Kidney (tissue), 14 donors: Measurements from ENCODE around the gene C2CD4D. TPM values are rescaled to one million over a fixed set of nuclear protein-coding genes. Genes with fewer than 3 reads are reported as not detected.

Source experiments
- DNase-seq, 5 donors: peaks; one replicate each; pipeline ENCODE4 v3.0.0-alpha.2; 2013 to 2020
- FAIRE-seq: peaks from 2 replicates; lab custom pipeline; 2012; peaks lifted over from hg19 to GRCh38; lab: Jason Lieb, UNC
- H3K27ac ChIP-seq, 2 donors: one replicate each; pipeline ENCODE4 v1.7.0; 2013; ENCODE audit warnings: low read depth in 2 of 2, low read length in 2 of 2, inconsistent platforms in 1 of 2
- H3K27me3 ChIP-seq: one replicate; pipeline ENCODE4 v1.7.1; 2013; ENCODE audit warnings: low read length, inconsistent platforms; ENCODE audit not compliant: control insufficient read depth, insufficient read depth
- H3K36me3 ChIP-seq, 3 donors: one replicate each; pipeline versions ENCODE4 v1.7.0 to v1.7.1; 2013; ENCODE audit warnings: low read length in 3 of 3, control low read depth in 1 of 3, inconsistent platforms in 1 of 3; ENCODE audit not compliant: insufficient read depth in 3 of 3, control insufficient read depth in 2 of 3
- H3K4me1 ChIP-seq, 3 donors: one replicate each; pipeline versions ENCODE4 v1.7.0 to v1.7.1; 2013; ENCODE audit warnings: low read length in 3 of 3, inconsistent platforms in 1 of 3, low read depth in 1 of 3; ENCODE audit not compliant: control insufficient read depth in 2 of 3, insufficient read depth in 2 of 3
- H3K4me3 ChIP-seq, 3 donors: one replicate each; pipeline versions ENCODE4 v1.7.0 to v1.8.1; 2013; ENCODE audit warnings: low read length in 3 of 3, control low read depth in 1 of 3, inconsistent platforms in 1 of 3
- H3K9ac ChIP-seq, 3 donors: one replicate each; pipeline versions ENCODE4 v1.7.0 to v1.7.1; 2013; ENCODE audit warnings: low read length in 3 of 3, control low read depth in 1 of 3, inconsistent platforms in 1 of 3
- H3K9me3 ChIP-seq, 3 donors: one replicate each; pipeline versions ENCODE4 v1.7.0 to v1.7.1; 2013; ENCODE audit warnings: low read length in 3 of 3, control low read depth in 1 of 3, inconsistent platforms in 1 of 3; ENCODE audit not compliant: control insufficient read depth in 2 of 3, insufficient read depth in 1 of 3
- CTCF ChIP-seq: IDR thresholded peaks from 3 replicates; pipeline ENCODE4 v1.5.1; 2012; ENCODE audit warnings: mild to moderate bottlenecking, moderate library complexity, borderline replicate concordance; ENCODE audit not compliant: insufficient read depth; ENCODE audit errors: extremely low read depth
- intact Hi-C: fragments of 100-400 bp; cut with DNase I; formaldehyde crosslinking; loops from one replicate; pipeline ENCODE4 v1.11.1; 2022
- polyA plus RNA-seq: library from polyadenylated mRNA; stranded (reverse); fragments of 350-450 nt; fragmentation: Illumina TruSeq; extraction: RNeasy Lipid Tissue Mini Kit (QIAGEN cat#74804); gene quantifications from one replicate; pipeline ENCODE4 v1.2.3, GENCODE V29; 2014; ENCODE audit warnings: low read depth, low replicate concordance; ENCODE audit not compliant: insufficient read depth
- total RNA-seq: library from RNA; stranded (reverse); fragmentation: NEBNext Ultra II Directional; extraction: Animal tissue kit (Norgen Biotek cat#: 25700); gene quantifications from one replicate; pipeline ENCODE4 v1.2.1, GENCODE V29; 2021
- donor health status: control.
- donor health status: control.
- donor health status: control.
- donor health status: control.
- donor health status: control.
- donor health status: DM: yes; HTN: yes; CAD: no.
- donor health status: Normal renal cell carcinoma (clear cell type).

C2CD4D gene
- total and polyA plus RNA-seq, 2 donors from 2014 or later, result 0.43 to 0.57 TPM

DNA sequence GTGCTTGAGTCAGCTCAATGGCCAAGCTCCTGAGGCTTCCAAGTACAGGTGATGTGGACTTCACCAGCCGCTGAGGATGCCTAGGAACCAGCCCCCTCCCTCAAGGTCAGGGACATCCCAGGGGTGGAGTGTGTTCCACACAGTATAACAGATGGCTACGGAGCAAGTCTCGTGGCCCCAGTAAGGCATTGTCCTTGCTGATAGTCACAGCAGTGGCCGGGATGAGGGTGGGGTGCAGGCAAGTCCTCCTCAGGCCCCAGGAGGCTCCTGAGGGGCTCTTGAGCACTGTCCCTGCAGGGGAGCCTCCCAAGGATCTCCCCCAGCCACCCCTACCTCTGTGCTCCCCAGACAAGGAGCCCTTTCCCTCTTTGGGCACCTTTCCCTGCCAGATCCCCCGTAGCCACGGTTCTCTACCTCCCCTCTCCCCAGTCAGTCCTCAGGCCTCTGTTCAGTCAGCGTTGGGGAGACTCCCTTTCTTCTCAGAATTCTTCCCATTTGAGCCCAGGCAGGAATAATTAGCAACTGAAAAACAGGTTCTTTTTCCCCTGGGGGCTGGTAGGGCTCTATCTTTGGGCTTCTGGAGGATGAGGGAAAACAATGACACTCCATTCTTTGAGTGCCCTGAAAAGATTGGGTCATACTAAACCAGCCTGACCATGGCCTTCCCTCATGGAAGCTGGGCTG lies 21.0 kb upstream of the C2CD4D start:
- Histone ChIP-seq H3K9me3 (no peaks in the 10 kb centered on the region), H3K4me1 (no peaks in the 10 kb centered on the region), H3K4me3 (no peak overlapping the region), H3K27me3 (no peaks in the 10 kb centered on the region), H3K36me3 (no peaks in the 10 kb centered on the region), H3K27ac (no peak overlapping the region), H3K9ac (no peak overlapping the region)
- DNase-seq, result no peak
- TF ChIP-seq CTCF, result no peak
- intact Hi-C loops, result no loop called here
- no peak for FAIRE-seq

- Histone ChIP-seq H3K27me3 (no peaks in the 10 kb centered on the region), H3K4me3 (no peak overlapping the region), H3K9me3 (no peaks in the 10 kb centered on the region), H3K27ac (no peak overlapping the region), H3K36me3 (no peaks in the 10 kb centered on the region), H3K4me1 (no peaks in the 10 kb centered on the region), H3K9ac (no peak overlapping the region)
- no peak for TF ChIP-seq CTCF
- no peak for FAIRE-seq
- DNase-seq, result peak in 1 of 5 donors; percentile 14
- intact Hi-C loops, result no loop called here
Observed at GRCh38 chr1:151859891-151860293, 20.3 kb upstream of the C2CD4D start.

- intact Hi-C loops, result no loop called here
- Histone ChIP-seq H3K9ac (no peak overlapping the region), H3K36me3 (no peaks in the 10 kb centered on the region), H3K27me3 (no peaks in the 10 kb centered on the region), H3K4me3 (no peak overlapping the region), H3K9me3 (no peaks in the 10 kb centered on the region), H3K4me1 (no peaks in the 10 kb centered on the region), H3K27ac (no peak overlapping the region)
- FAIRE-seq (no peak), DNase-seq (peak in 1 of 5 donors; percentile 24)
- no peak for TF ChIP-seq CTCF
Observed at GRCh38 chr1:151858886-151859665, 19.5 kb upstream of the C2CD4D start.
